Gastroesophageal sphincter (tissue), 4 donors: Measurements from ENCODE around the gene AKT3. TPM values are rescaled to one million over a fixed set of nuclear protein-coding genes. Genes with fewer than 3 reads are reported as not detected.

ENCODE experiments used
- ATAC-seq: fragments of 150-250 bp; one replicate; pipeline ENCODE4 v1.9.1; 2016; ENCODE audit warnings: mild to moderate bottlenecking, moderate library complexity
- H3K27ac ChIP-seq, 4 donors: fragments of 200-600 bp; sonication (generic) in 3 of 4; 1 replicate in 3 of 4; 2 replicates in 1 of 4; pipeline ENCODE4 v1.5.1; 2016 to 2019
- H3K27me3 ChIP-seq: fragments of 200-600 bp; sonication (generic); one replicate; pipeline ENCODE4 v1.5.1; 2019
- H3K36me3 ChIP-seq, 2 donors: fragments of 200-600 bp; sonication (generic); one replicate each; pipeline ENCODE4 v1.5.1; 2019; ENCODE audit warnings: control low read depth in 1 of 2
- H3K4me1 ChIP-seq, 3 donors: fragments of 200-600 bp; sonication (generic); 1 replicate in 2 of 3; 2 replicates in 1 of 3; pipeline ENCODE4 v1.5.1; 2016 to 2019; ENCODE audit warnings: control low read depth in 2 of 3
- H3K4me3 ChIP-seq, 2 donors: fragments of 200-600 bp; sonication (generic); one replicate each; pipeline ENCODE4 v1.5.1; 2019; ENCODE audit warnings: mild to moderate bottlenecking in 1 of 2, moderate library complexity in 1 of 2
- H3K9me3 ChIP-seq, 3 donors: fragments of 200-600 bp; sonication (generic); one replicate each; pipeline ENCODE4 v1.5.1; 2017 to 2019; ENCODE audit warnings: control low read depth in 2 of 3
- CTCF ChIP-seq, 4 experiments: fragments of 200-600 bp in 2 of 4; fragments of 450-650 bp in 2 of 4; sonication (generic) in 1 of 4; IDR thresholded peaks; one replicate each; pipeline ENCODE4 v1.5.1; 2017 to 2019; ENCODE audit warnings: antibody characterized with exemption in 4 of 4, mild to moderate bottlenecking in 2 of 4, moderate library complexity in 2 of 4
- EP300 ChIP-seq: sonication (generic); formaldehyde crosslinking; IDR thresholded peaks from one replicate; pipeline ENCODE4 v1.6.1; 2017; ENCODE audit warnings: antibody characterized with exemption, mild to moderate bottlenecking
- POLR2A ChIP-seq, 2 donors: fragments of 450-650 bp; IDR thresholded peaks; one replicate each; pipeline ENCODE4 v1.6.1; 2017; ENCODE audit warnings: antibody characterized with exemption in 2 of 2, mild to moderate bottlenecking in 2 of 2, moderate library complexity in 1 of 2
- POLR2AphosphoS5 ChIP-seq: sonication (generic); formaldehyde crosslinking; IDR thresholded peaks from one replicate; pipeline ENCODE4 v1.6.1; 2017; ENCODE audit warnings: antibody characterized with exemption
- WGBS, 2 donors: methylation state at CpG; one replicate each; pipeline ENCODE4 v1.1.5; 2018; ENCODE audit warnings: low coverage in 1 of 2; 5-methylcytosine and 5-hydroxymethylcytosine counted together
- total RNA-seq, 4 donors: library from RNA; depleted of rRNA; stranded (reverse); fragments of >200 nt; gene quantifications; one replicate each; pipeline ENCODE4 v1.1.0, GENCODE V29; 2016

The AKT3 gene
- 100 to 1,000 TPM in 1 of 4 donors, 10 to 100 TPM in 3; 72.8 to 102 (median 89.3) TPM for total RNA-seq

- Histone ChIP-seq H3K36me3 (no peaks in the 10 kb centered on the region), H3K4me1 (peaks cover 0 to 48% (median 0%) of the 10 kb centered on the region in 3 donors), H3K9me3 (no peaks in the 10 kb centered on the region), H3K27ac (peak within 1 kb of the TSS; percentile 94 to 99 (median 96)), H3K27me3 (no peaks in the 10 kb centered on the region), H3K4me3 (peak within 1 kb of the TSS; percentile 92 to 100)
- ATAC-seq, result peak; percentile 91
- peak; percentile 11 for TF ChIP-seq POLR2AphosphoS5
- TF ChIP-seq EP300, result no peak
- TF ChIP-seq POLR2A (IDR thresholded peaks at IDR 0.05), result no peak
- WGBS, 2 donors, result no CpG with 5 or more reads among the region's 32 CpGs
Observed at GRCh38 chr1:243850202-243850451, at the start of gene AKT3. AKT3 (minus strand) TSS chr1:243850243; CDS start chr1:243843170, 7,073 bp downstream.

- Histone ChIP-seq H3K27ac (no peak overlapping the region), H3K4me3 (no peak overlapping the region), H3K27me3 (peaks cover 28% of the 10 kb centered on the region), H3K9me3 (no peaks in the 10 kb centered on the region), H3K36me3 (no peaks in the 10 kb centered on the region), H3K4me1 (no peaks in the 10 kb centered on the region)
- ATAC-seq, result no peak
- 63 to 66% methylated on average over 2 of the region's 2 CpGs for WGBS, 2 donors
- TF ChIP-seq POLR2A (IDR thresholded peaks at IDR 0.05), result no peak
- TF ChIP-seq POLR2AphosphoS5, result no peak
- TF ChIP-seq EP300, result no peak
- TF ChIP-seq CTCF (IDR thresholded peaks at IDR 0.05), result no peak
Observed at GRCh38 chr1:243898278-243898677, 48.2 kb upstream of the AKT3 start.

GRCh38 chr1:243896313-243896712, 46.3 kb upstream of the AKT3 start:
- no peak overlapping the region for H3K27ac ChIP-seq
- ATAC-seq, result no peak
- TF ChIP-seq POLR2A (IDR thresholded peaks at IDR 0.05), result no peak
- no peak for TF ChIP-seq EP300
- no peak for TF ChIP-seq POLR2AphosphoS5
- TF ChIP-seq CTCF (IDR thresholded peaks at IDR 0.05), result no peak

GRCh38 chr1:243892456-243892855, 42.4 kb upstream of the AKT3 start:
- Histone ChIP-seq H3K27me3 (peaks cover 16% of the 10 kb centered on the region), H3K9me3 (no peaks in the 10 kb centered on the region), H3K4me1 (no peaks in the 10 kb centered on the region), H3K36me3 (no peaks in the 10 kb centered on the region), H3K27ac (no peak overlapping the region), H3K4me3 (no peak overlapping the region)
- no peak for TF ChIP-seq EP300
- TF ChIP-seq POLR2AphosphoS5, result no peak
- no peak for TF ChIP-seq POLR2A (IDR thresholded peaks at IDR 0.05)
- TF ChIP-seq CTCF (IDR thresholded peaks at IDR 0.05), result no peak
- ATAC-seq, result no peak
- WGBS, 2 donors, result 61 to 75% methylated on average over 3 of the region's 3 CpGs

More at GRCh38 chr1:243896313-243896712, 46.3 kb upstream of the AKT3 start:
- Histone ChIP-seq H3K4me1 (no peaks in the 10 kb centered on the region), H3K27me3 (peaks cover 22% of the 10 kb centered on the region), H3K36me3 (no peaks in the 10 kb centered on the region), H3K4me3 (no peak overlapping the region), H3K9me3 (no peaks in the 10 kb centered on the region)
- 67 to 86% methylated on average over 1 to 2 of the region's 2 CpGs for WGBS, 2 donors

GRCh38 chr1:243890576-243890975, 40.5 kb upstream of the AKT3 start:
- 50% methylated on average over 2 of the region's 2 CpGs; no CpG with 5 or more reads in 1 of the 2 donors for WGBS, 2 donors
- H3K27ac ChIP-seq, result no peak overlapping the region
- TF ChIP-seq CTCF (IDR thresholded peaks at IDR 0.05) (no peak), EP300 (no peak), POLR2AphosphoS5 (no peak), POLR2A (IDR thresholded peaks at IDR 0.05) (no peak)
- no peak for ATAC-seq
- H3K36me3 ChIP-seq, result no peaks in the 10 kb centered on the region
- H3K4me1 ChIP-seq, result no peaks in the 10 kb centered on the region
- no peak overlapping the region for H3K4me3 ChIP-seq
- no peaks in the 10 kb centered on the region for H3K9me3 ChIP-seq
- no peaks in the 10 kb centered on the region for H3K27me3 ChIP-seq
